Neural progenitor cell (in vitro differentiated cells): ENCODE results near the gene SERP2. TPM values are rescaled to one million over a fixed set of nuclear protein-coding genes. Genes with fewer than 3 reads are reported as not detected.

Experiments
- DNase-seq: peaks from one replicate; pipeline ENCODE4 v3.0.0-alpha.2; 2016; ENCODE audit warnings: low spot score
- H2AFZ ChIP-seq: fragments of 200-600 bp; sonication (generic); replicated peaks from 2 replicates; pipeline ENCODE4 v1.6.1; 2016; ENCODE audit warnings: antibody characterized with exemption
- H3F3A ChIP-seq: fragments of 200-600 bp; sonication (generic); 2 replicates; pipeline ENCODE4 v1.6.1; 2016; ENCODE audit warnings: antibody characterized with exemption, low read depth
- H3K27ac ChIP-seq: fragments of 200-600 bp; sonication (generic); 2 replicates; pipeline ENCODE4 v1.5.1; 2016; ENCODE audit warnings: mild to moderate bottlenecking
- H3K27me3 ChIP-seq: fragments of 200-600 bp; sonication (generic); 2 replicates; pipeline ENCODE4 v1.6.1; 2016; ENCODE audit warnings: mild to moderate bottlenecking, moderate library complexity
- H3K36me3 ChIP-seq: fragments of 200-600 bp; sonication (generic); 2 replicates; pipeline ENCODE4 v1.5.1; 2016
- H3K4me1 ChIP-seq: fragments of 200-600 bp; sonication (generic); 2 replicates; pipeline ENCODE4 v1.6.1; 2016; ENCODE audit warnings: mixed run types
- H3K4me2 ChIP-seq: fragments of 200-600 bp; sonication (generic); 2 replicates; pipeline ENCODE4 v1.6.1; 2016
- H3K4me3 ChIP-seq: fragments of 200-600 bp; sonication (generic); 2 replicates; pipeline ENCODE4 v1.5.1; 2016
- H3K79me2 ChIP-seq: fragments of 200-600 bp; sonication (generic); 2 replicates; pipeline ENCODE4 v1.6.1; 2016; ENCODE audit warnings: low read depth
- H3K9ac ChIP-seq: fragments of 200-600 bp; sonication (generic); 2 replicates; pipeline ENCODE4 v1.6.1; 2016
- H3K9me3 ChIP-seq: fragments of 200-600 bp; sonication (generic); 2 replicates; pipeline ENCODE4 v1.5.1; 2016; ENCODE audit warnings: low read depth
- H4K20me1 ChIP-seq: fragments of 200-600 bp; sonication (generic); 2 replicates; pipeline ENCODE4 v1.6.1; 2016; ENCODE audit warnings: low read depth
- H3K27ac Mint-ChIP-seq: 3 replicates; pipeline ENCODE4 v1.8.0; 2021; ENCODE audit warnings: mixed read lengths
- H3K27me3 Mint-ChIP-seq: 2 replicates; pipeline ENCODE4 v1.8.0; 2022; ENCODE audit warnings: low read depth, mild to moderate bottlenecking, inconsistent platforms, moderate library complexity, mixed read lengths; ENCODE audit not compliant: insufficient read depth
- H3K36me3 Mint-ChIP-seq: 3 replicates; pipeline ENCODE4 v1.8.0; 2021; ENCODE audit warnings: mixed read lengths
- H3K4me1 Mint-ChIP-seq: 3 replicates; pipeline ENCODE4 v1.8.0; 2021; ENCODE audit warnings: mixed read lengths
- H3K4me3 Mint-ChIP-seq: 3 replicates; pipeline ENCODE4 v1.8.0; 2021; ENCODE audit warnings: mild to moderate bottlenecking, moderate library complexity, mixed read lengths
- H3K9me3 Mint-ChIP-seq: 3 replicates; pipeline ENCODE4 v1.8.0; 2020; ENCODE audit warnings: mixed read lengths
- EZH2 ChIP-seq: fragments of 200-600 bp; sonication (generic); IDR thresholded peaks from 2 replicates; pipeline ENCODE4 v1.6.1; 2017; ENCODE audit warnings: antibody characterized with exemption, mild to moderate bottlenecking, moderate library complexity
- EZH2phosphoT487 ChIP-seq: fragments of 200-600 bp; sonication (generic); IDR thresholded peaks from 2 replicates; pipeline ENCODE4 v1.6.1; 2017; ENCODE audit warnings: antibody characterized with exemption
- total RNA-seq: library from RNA; depleted of rRNA; stranded (reverse); fragments of >200 nt; gene quantifications from 2 replicates; pipeline ENCODE4 v1.2.3, GENCODE V29; 2015; ENCODE audit warnings: low replicate concordance
- TF ChIP-seq, protein P1 (sequence below): fragments of 200-600 bp; sonication (generic); IDR thresholded peaks from 2 replicates; pipeline ENCODE4 v1.5.1; 2017; ENCODE audit warnings: antibody characterized with exemption, mild to moderate bottlenecking

Gene SERP2
- total RNA-seq, 1 donor from 2014 or later = 8.1 TPM

GRCh38 chr13:44438234-44438579 is 64.6 kb downstream of the SERP2 start:
- Histone ChIP-seq H4K20me1 (peaks cover 43% of the 10 kb centered on the region), H3K79me2 (peaks cover 82% of the 10 kb centered on the region), H3K4me1 (peaks cover 23% of the 10 kb centered on the region), H3K36me3 (peaks cover 11% of the 10 kb centered on the region), H3K27ac (no peak overlapping the region), H3K9me3 (no peaks in the 10 kb centered on the region), H3K4me2 (peak overlapping the region; percentile 87), H3K4me3 (no peak overlapping the region), H3K9ac (no peak overlapping the region), H3F3A (peaks cover 42% of the 10 kb centered on the region), H3K27me3 (no peaks in the 10 kb centered on the region), H2AFZ (no peak overlapping the region)
- H3K27ac Mint-ChIP-seq = no peak overlapping the region
- H3K27me3 Mint-ChIP-seq = peaks cover 2% of the 10 kb centered on the region
- H3K4me1 Mint-ChIP-seq = peaks cover 45% of the 10 kb centered on the region
- peak overlapping the region; percentile 3 for H3K4me3 Mint-ChIP-seq
- peaks cover 25% of the 10 kb centered on the region for H3K36me3 Mint-ChIP-seq
- TF ChIP-seq EZH2phosphoT487 = no peak
- no peak for TF ChIP-seq EZH2
- TF ChIP-seq, protein P1, sequence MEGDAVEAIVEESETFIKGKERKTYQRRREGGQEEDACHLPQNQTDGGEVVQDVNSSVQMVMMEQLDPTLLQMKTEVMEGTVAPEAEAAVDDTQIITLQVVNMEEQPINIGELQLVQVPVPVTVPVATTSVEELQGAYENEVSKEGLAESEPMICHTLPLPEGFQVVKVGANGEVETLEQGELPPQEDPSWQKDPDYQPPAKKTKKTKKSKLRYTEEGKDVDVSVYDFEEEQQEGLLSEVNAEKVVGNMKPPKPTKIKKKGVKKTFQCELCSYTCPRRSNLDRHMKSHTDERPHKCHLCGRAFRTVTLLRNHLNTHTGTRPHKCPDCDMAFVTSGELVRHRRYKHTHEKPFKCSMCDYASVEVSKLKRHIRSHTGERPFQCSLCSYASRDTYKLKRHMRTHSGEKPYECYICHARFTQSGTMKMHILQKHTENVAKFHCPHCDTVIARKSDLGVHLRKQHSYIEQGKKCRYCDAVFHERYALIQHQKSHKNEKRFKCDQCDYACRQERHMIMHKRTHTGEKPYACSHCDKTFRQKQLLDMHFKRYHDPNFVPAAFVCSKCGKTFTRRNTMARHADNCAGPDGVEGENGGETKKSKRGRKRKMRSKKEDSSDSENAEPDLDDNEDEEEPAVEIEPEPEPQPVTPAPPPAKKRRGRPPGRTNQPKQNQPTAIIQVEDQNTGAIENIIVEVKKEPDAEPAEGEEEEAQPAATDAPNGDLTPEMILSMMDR = no peak
- H3K9me3 Mint-ChIP-seq = no peaks in the 10 kb centered on the region
- no peak for DNase-seq

GRCh38 chr13:44439452-44440024 is 65.9 kb downstream of the SERP2 start:
- Histone ChIP-seq H3K4me3 (no peak overlapping the region), H3K4me2 (no peak overlapping the region), H3K9ac (no peak overlapping the region), H3K27me3 (no peaks in the 10 kb centered on the region), H3K36me3 (no peaks in the 10 kb centered on the region), H3K27ac (peak overlapping the region; percentile 22), H3K9me3 (no peaks in the 10 kb centered on the region), H3F3A (peaks cover 35% of the 10 kb centered on the region), H3K79me2 (peaks cover 80% of the 10 kb centered on the region), H4K20me1 (peaks cover 30% of the 10 kb centered on the region), H3K4me1 (peaks cover 9% of the 10 kb centered on the region), H2AFZ (no peak overlapping the region)
- Mint-ChIP-seq H3K9me3 (no peaks in the 10 kb centered on the region), H3K4me3 (no peak overlapping the region), H3K4me1 (peaks cover 32% of the 10 kb centered on the region), H3K27me3 (no peaks in the 10 kb centered on the region), H3K27ac (peak overlapping the region; percentile 14), H3K36me3 (peaks cover 14% of the 10 kb centered on the region)
- DNase-seq = no peak
- TF ChIP-seq, protein P1 = no peak
- no peak for TF ChIP-seq EZH2phosphoT487

DNA sequence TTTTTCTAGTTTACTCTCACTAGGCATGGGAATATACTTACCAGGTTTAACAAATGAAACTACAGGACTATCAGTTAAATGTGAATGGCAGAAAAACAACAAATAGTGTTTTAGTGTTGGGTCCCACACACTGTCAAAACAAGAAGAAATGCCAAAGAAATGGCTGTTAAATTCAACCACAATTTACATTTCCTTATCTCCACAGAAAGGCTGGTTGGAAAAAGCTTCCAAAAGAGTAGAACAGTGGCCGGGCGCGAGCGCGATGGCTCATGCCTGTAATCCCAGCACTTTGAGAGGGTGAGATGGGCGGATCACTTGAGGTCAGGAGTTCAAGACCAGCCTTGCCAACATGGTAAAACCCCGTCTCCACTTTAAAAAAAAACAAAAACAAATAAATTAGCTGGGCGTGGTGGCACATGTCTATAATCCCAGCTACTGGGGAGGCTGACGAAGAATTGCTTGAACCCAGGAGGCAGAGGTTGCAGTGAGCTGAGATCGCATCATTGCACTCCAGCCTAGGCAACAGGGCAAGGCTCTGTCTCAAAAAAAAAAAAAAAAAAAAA is 66.5 kb downstream of the SERP2 start:
- Histone ChIP-seq H4K20me1 (peaks cover 25% of the 10 kb centered on the region), H3K36me3 (no peaks in the 10 kb centered on the region), H3K27me3 (no peaks in the 10 kb centered on the region), H3K9ac (no peak overlapping the region), H3F3A (peaks cover 35% of the 10 kb centered on the region), H3K4me2 (no peak overlapping the region), H3K4me3 (no peak overlapping the region), H2AFZ (no peak overlapping the region), H3K79me2 (peaks cover 80% of the 10 kb centered on the region), H3K4me1 (peaks cover 6% of the 10 kb centered on the region), H3K9me3 (no peaks in the 10 kb centered on the region), H3K27ac (peak overlapping the region; percentile 22)
- TF ChIP-seq EZH2phosphoT487 (no peak), EZH2 (no peak)
- TF ChIP-seq, protein P1 = no peak
- Mint-ChIP-seq H3K27ac (peak overlapping the region; percentile 14), H3K27me3 (no peaks in the 10 kb centered on the region), H3K36me3 (peaks cover 10% of the 10 kb centered on the region), H3K4me1 (peaks cover 29% of the 10 kb centered on the region), H3K9me3 (no peaks in the 10 kb centered on the region), H3K4me3 (no peak overlapping the region)
- DNase-seq = no peak

Other genes starting within 250 kb of the SERP2 start
- 179 and 181 TPM in 2 replicates for gene TSC22D1, start 202.5 kb downstream of the SERP2 start, total RNA-seq